GM12874 (cell line): Measurements from ENCODE around the gene DDX23.

Experiments used
- CTCF ChIP-seq: IDR thresholded peaks from 2 replicates; pipeline ENCODE4 v1.5.1; 2011; ENCODE audit warnings: low read depth, mild to moderate bottlenecking, control low read depth, low read length, moderate library complexity; ENCODE audit not compliant: insufficient read depth

DDX23 gene

GRCh38 chr12:48786591-48787544, 65.1 kb downstream of the DDX23 start:
- no peak for TF ChIP-seq CTCF

- no peak for TF ChIP-seq CTCF
These were observed 68.5 kb downstream of the DDX23 start for GRCh38 chr12:48783432-48783831.

- TF ChIP-seq CTCF = no peak
These were observed 69.2 kb downstream of the DDX23 start for GRCh38 chr12:48782457-48783395.

GRCh38 chr12:48781750-48782456, 70.1 kb downstream of the DDX23 start:
- TF ChIP-seq CTCF = no peak

- TF ChIP-seq CTCF = no peak
These were observed 71.5 kb downstream of the DDX23 start for GRCh38 chr12:48780381-48781025.

GRCh38 chr12:48779869-48780268, 72.1 kb downstream of the DDX23 start:
- no peak for TF ChIP-seq CTCF
